ENCODE measurements around the gene PSENEN.
A peak's percentile ranks its signal among the peaks of the same experiment; 100 is the strongest.

The PSENEN gene, protein sequence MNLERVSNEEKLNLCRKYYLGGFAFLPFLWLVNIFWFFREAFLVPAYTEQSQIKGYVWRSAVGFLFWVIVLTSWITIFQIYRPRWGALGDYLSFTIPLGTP

DNA sequence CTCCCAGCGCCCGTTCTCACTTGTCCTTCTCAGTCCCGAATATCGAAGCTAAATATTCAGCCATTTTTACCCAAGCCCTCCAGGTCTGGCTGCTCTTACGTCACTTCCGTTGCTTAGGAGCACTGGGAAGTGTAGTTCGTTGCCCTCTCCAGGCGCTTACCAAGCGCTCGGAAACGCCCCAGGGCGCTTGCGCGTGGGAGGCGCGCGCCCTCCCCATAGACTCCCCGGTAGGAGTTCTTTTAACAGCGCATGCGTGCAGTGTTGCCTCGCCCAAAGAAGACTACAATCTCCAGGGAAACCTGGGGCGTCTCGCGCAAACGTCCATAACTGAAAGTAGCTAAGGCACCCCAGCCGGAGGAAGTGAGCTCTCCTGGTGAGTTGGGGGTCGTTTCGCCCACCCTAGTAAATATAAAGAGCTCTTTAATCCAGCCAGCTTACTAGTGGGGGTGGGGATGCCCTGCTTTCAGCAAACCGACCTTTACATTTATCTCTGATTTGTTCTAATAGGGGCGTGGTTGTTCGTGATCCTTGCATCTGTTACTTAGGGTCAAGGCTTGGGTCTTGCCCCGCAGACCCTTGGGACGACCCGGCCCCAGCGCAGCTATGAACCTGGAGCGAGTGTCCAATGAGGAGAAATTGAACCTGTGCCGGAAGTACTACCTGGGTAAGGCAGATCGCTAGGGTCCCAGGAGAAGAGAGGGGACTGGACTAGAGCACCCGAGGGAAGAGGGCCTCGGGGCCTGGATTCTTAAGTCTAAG, at the start of gene PSENEN, which contains the start of gene U2AF1L4:
PSENEN (plus strand) TSS at position 324 of the 759 bp plus-strand sequence; CDS start at position 604, 280 bp downstream.
U2AF1L4 (minus strand) TSS at position 91 of the 759 bp plus-strand sequence; CDS start at position 64, 27 bp downstream.
- ATAC-seq: peak; percentile 56 to 65

DNA sequence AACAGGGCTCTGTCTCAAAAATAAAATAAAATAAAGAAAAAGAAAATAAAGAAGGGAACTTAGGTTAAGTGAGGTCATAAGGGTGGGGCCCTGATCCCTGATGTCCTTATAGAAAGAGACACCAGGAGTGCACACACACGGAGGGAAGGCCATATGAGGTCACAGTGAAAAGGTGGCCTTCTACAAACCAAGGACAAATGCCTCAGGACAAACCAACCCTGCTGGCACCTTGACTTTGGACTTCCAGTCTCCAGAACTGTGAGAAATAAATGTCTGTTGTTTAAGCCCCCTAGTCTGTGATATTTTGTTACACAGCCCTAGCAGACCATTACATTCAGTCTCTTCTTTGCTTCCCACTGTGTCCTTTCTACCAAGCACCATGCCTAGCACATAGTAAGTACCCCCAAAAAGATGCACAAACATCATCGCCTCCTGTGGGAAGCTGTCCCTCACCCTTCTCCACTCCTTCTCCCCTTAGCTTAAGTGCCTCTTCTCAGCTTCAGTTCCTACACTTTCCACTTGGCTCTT, 49.5 kb upstream of the PSENEN start:
- ATAC-seq: no peak

DNA sequence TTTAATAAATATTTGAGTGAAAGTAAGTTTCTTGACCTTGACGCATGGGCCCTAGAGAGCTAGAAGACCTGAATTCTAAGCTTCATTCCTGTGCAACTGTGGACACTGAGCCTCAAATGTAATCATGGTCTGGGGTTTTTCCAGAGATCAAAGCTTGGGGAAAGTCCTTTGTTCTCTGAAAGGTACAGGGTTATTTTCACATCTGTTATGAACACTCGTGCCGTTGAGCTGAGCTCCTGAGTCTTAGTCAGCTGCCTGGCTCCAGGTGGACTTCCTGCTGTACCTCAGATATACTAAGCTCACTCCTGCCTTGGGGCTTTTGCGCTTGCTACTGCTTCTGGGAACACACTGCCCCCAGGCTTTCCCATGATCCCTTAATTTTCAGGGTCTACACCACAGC, 48.6 kb upstream of the PSENEN start:
- ATAC-seq: peak; percentile 31 to 33

DNA sequence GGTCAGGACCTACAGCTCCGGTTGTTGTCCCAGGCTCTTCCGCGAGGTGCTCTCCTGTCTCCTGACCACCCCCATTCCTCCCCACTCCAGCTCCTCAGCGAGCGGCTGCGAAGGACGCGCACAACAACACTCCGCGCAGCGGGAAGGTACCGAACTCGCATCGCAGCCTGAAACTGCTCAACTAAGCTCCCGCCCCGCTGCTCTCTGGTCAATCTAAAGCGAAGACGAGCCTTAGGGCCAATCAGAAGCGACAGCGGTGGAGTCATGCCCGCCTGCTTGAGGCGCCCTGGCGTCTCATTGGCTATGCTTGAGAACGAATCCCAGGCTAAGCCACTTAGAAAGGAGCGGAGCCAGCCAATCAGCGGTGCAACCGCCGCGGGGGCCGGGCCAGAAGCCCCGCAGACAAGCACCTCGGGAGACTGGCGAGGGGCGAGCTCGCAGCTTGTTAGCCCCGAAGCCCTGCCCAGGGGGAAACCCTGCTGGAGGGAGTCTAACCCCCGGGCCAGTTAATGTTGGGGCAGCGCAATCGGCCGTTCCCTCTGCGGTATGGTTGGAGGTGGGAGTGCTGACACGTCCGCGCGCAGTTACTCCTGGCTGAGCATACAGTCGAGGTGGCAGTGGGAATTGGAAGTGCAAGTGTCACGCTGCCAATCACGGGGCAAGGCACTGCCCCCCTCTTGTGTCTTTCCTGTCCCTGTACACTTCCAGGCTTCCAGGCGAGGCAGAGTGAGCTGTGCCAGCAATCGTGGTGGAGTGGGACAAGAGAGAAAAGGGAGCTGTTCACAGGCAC, 43.0 kb upstream of the PSENEN start:
- peak; percentile 100 for ATAC-seq

DNA sequence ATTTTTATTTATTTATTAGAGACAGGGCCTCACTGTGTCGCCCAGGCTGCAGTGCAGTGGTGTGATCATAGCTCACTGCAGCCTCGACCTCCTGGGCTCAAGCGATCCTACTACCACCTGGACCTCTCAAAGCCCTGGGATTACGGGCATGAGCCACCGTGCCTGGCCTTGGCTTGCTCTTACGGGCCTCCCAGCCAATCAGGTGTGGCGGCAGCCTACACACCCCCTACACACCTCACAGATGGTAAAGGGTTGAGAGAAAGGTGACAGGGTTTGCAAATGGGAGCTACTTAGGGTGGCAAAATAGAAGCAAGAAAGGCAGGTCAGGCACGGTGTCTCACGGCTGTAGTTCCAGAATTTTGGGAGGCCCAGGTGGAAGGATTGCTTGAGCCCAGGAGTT, 42.1 kb upstream of the PSENEN start:
- no peak for ATAC-seq

DNA sequence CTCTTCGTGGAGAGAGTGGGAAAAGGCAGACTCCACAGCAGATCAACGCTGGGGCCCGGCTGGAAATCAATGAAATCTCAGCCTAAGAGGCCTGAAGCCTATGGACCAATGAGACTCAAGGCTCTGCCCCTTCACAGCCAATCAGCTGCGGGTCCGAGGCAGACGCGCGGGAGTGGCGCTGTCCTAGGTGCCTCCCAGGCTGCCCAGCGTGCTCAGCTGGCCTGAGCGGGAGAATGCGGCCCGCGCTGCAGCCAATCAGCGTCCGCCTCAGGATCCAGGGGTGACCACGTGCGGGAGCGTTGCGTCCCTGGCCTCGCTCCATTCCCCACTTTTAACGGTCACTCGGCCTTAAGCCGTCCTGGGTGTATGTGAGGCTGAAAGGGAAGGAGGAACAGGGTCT, 41.2 kb upstream of the PSENEN start, which contains the start of gene ZBTB32:
ZBTB32 (plus strand) TSS at position 341 of the 400 bp plus-strand sequence. CDS start 10,069 bp downstream, outside the sequence.
- no peak for ATAC-seq

DNA sequence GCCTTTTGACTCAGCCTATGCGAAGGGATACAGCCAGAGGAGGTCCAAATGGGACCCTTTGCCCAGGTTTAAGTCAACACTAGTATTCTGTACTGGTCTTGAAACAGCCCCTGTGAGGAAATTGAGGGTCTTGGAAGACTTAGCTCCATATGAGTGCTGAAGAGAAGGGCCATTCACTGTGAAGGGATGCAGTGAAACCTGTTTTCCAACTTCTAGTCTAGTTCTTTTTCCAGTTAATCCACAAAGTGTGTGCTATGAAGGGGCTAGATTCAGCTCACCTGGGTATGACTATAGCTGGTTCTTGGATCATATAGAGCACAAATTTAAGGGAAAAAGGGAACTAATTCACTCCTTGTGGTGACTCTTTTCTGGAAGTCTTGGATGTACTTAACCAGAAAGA, 37.1 kb upstream of the PSENEN start:
- no peak for ATAC-seq

DNA sequence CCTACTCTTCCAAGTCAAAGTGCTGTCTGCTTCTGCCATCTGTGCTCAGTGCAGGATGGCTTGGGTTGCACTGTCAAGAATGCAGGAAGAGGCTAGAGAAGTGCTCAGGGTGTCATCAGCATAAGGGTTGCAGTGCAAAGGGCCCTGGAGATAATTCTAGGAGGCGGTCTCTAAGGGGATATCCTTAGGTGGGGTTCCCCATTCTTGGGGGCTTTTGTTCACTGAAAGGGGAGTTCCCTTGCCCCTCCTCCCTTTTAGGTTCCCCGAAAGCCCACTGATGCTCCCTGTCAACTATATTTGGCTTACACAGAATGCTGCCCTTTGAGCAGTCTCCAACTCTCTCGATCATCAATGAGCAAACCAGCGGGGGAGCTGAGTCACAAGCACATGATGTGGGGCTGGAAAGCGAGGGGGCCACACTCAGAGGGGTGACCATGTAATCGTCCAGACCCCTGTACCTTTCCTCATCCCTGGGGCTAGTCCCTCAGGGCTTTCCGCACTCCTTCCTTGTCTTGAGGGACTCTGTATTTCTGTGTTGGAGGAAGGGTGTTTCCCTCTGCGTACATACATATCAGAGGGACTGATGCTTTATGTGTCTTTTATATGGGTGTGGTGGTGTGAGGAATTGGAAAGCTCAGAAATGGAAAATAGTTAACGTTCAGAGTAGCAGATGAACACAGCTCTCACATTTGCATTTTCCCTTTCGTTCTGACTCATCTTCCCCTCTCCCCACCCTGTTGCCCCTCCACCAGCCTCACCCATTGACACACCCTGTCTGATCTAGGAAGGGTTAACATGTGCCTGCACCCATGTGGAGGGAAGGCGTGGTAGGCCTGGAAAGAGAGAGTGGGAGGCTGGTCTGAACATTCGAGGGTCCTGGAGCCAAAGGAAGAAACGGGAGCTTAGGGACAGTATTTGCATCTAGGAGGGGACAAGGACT, 34.4 kb upstream of the PSENEN start:
- ATAC-seq: peak; percentile 48 to 58

DNA sequence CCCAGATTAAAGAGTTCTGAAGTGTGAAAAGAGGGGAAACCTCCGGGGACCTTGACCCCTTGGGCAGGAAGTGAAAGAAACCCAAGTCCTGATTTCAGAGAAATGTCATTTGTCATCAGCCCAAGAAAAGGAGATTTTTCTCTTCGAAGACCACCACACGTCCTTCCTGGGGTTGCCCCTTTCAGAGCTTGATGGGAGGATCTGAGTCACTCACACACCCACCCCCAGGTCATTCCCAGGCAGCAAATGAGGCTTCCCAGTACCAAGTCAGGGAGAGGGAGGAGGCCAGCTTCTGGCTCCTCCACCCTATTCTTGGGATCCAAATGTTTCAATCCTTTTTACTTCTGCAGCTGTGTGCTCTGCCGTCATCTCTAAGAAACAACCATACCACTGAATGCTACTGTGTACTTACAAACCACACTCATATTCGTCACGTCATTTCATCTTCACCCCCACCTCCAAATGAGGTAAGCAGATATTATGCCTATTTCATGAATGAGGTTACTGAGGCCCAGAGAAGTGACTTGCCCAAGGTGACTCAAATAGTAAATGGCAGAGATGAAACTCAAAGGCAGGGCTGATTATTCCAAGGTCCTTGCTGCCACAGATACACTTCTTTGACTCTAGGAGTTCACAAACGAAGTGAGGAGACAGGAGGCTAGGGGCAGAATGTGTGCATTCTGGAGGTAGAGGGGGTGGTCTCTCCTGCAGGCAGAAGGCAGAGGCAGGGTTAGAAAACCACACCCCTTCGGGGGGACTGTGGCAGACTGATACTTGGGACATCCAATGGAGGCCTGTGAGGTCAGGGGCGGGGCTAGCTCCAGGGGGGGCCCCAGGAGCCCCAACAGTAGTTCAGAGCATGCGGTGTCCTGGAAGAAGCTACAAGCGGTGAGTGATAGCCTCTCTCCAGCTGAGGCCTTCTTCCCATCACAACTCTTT, 32.6 kb upstream of the PSENEN start:
- peak; percentile 34 to 44 for ATAC-seq

DNA sequence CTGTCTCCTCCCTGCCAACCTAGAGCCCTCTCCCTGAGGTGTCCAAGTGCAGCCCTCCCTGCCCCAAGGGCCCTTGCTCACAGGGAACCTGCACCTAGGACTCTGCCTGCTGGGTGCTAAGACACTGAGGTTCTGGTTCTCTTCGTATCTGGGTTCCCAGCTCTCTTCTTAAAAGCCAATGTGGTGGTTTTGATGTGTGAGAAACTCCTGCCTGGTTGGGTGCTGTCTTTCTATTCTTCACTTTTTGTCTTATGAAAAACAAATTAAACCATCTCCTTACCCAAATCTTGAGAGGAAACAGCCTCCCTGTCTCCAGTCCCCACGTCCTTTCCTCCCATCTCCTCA, 32.0 kb upstream of the PSENEN start:
- ATAC-seq: no peak

DNA sequence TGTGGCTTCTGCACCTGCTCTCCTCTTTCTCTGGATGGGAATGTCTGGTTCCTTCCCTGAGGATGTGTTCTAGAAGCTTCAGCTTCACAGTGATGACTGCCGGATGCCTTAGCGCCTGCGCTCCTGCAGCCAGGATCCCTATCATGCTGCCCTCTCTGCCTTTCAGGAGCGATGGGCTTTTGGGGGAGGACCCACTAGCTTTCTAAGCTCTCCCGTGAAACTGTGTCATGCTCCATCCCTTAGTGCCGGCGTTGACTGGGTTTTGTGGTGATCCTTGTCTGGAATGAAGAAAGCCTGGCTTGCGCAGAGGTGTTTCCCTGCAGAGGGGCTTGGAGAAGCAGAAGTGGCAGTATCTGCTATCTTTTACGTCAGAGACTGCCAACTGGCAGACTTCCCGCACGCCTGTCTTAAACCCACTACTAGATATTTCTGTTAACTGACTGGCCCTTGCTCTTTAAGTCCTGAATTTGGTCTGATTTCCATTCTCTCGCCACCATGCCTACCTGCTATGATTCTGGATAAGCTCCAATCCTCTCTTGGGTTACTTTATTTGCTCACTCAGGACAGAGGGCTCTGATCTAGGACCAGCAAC, 31.5 kb upstream of the PSENEN start:
- ATAC-seq: no peak

DNA sequence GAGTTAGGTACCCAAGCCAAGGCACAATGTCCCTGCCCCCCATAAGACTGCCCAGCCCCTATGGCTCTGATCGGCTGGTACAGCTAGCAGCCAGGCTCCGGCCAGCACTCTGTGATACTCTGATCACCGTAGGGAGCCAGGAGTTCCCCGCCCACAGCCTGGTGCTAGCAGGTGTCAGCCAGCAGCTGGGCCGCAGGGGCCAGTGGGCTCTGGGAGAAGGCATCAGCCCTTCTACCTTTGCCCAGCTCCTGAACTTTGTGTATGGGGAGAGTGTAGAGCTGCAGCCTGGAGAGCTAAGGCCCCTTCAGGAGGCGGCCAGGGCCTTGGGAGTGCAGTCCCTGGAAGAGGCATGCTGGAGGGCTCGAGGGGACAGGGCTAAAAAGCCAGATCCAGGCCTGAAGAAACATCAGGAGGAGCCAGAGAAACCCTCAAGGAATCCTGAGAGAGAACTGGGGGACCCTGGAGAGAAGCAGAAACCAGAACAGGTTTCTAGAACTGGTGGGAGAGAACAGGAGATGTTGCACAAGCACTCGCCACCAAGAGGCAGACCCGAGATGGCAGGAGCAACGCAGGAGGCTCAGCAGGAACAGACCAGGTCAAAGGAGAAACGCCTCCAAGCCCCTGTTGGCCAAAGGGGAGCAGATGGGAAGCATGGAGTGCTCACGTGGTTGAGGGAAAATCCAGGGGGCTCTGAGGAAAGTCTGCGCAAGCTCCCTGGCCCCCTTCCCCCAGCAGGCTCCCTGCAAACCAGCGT, 30.7 kb upstream of the PSENEN start:
- ATAC-seq: no peak

DNA sequence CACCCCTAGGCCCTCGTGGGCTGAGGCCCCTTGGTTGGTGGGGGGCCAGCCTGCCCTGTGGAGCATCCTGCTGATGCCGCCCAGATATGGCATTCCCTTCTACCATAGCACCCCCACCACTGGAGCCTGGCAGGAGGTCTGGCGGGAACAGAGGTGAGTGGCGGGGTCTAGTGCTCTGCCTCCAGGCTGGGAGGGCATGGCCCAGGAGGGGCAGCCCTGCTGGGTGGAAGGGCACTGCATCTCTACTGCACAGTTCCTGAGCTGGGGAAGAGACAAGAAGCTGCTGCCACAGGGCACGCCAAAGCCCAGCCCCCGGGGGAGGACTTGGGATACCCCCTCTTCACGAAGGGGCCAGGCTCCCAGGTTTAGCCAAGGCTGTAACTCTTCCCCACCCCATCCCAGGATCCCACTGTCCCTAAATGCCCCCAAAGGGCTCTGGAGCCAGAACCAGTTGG, 30.1 kb upstream of the PSENEN start:
- ATAC-seq: no peak

DNA sequence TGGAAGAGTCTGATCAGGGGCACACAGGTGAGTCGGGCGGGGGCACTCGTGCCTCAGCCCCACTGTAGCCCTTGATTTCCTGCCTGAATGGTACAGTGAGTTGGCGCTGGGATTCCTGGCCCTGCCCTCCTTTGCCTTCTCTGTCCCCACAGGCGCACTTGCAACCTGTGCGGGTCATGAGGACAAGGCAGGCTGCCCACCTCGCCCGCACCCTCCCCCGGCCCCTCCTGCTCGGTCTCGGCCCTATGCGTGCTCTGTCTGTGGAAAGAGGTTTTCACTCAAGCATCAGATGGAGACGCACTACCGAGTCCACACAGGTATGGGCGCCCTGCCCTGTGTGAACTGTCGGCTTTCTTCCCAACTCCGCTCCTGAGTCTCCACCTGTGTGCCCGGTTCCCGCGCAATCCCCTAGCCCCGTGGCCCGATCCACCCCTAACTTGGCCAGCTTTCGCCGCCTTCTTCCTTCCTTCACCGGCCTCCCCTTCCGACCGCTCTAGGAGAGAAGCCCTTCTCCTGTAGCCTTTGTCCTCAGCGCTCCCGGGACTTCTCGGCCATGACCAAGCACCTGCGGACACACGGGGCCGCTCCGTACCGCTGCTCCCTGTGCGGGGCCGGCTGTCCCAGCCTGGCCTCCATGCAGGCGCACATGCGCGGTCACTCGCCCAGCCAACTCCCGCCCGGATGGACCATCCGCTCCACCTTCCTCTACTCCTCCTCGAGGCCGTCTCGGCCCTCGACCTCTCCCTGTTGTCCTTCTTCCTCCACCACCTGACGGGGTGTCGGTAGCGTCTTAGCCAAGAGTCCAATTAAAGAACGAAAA, 29.3 kb upstream of the PSENEN start:
- no peak for ATAC-seq

DNA sequence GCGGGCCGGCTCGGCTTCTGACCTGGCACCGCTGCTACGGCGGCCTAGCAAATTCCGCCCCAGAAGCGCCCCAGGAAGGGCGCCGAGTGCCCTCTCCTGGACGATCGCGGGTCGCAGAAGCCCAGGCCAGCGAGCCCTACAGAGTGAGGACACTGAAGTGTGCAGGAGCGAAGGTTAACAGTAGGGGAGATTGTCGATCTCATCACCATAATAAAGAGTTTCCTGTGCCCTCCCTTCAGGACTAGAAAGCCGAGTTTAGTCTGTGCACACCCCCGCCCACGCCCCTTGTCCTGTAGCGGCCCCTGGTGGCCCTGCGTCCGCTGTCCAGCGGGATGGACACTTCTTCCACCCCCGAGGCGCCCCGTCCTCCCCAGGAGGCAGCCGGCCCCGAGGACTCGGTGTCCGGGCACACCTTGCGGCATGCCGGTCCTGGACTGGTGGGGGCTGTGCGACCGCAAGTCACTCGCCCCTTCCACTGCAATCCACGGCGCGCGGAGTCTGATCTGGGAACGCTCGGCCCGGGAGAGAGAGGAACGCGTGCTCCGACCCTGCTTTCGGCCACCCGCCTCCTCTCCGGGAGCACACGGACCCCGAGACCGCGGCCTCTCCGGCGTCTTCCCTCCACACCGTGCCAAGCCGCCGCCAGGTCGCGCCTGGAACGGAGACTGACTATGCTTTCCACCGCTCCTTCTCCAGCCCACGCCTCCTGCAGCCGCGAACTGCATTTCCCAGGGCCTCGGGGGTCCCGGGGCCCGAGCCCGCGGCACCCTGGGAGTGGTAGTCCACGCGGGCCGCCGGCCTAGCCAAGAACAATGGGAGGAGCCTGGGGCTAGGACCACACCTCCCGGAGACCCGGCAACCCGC, 28.4 kb upstream of the PSENEN start:
- ATAC-seq: peak; percentile 67 to 72

DNA sequence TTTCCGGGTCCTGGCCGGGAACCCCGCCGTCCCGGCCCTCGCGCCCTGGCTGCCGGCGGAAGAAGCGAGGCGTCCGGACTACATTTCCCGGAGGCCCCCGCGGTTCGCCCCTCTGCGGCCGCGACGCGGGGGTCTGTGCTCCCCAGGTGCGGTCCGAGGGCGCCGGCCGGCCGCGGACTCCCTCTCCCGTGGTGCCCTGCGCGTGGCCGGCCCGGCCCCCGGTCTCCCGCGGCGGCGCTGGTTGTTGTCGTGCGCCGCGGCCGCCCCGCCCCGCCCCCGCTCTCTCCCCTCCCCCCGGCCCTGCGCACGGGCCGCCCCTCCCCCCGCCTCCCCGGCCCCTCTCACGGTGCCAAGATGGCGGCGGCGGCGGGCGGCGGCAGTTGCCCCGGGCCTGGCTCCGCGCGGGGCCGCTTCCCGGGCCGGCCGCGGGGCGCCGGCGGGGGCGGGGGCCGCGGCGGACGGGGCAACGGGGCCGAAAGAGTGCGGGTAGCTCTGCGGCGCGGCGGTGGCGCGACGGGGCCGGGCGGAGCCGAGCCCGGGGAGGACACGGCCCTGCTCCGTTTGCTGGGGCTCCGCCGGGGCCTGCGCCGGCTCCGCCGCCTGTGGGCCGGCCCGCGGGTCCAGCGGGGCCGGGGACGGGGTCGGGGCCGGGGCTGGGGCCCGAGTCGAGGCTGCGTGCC, 27.6 kb upstream of the PSENEN start, which contains the start of gene KMT2B:
KMT2B (plus strand) TSS at position 339 of the 680 bp plus-strand sequence; CDS start at position 355, 16 bp downstream.
- ATAC-seq: peak; percentile 0
